GM23248 (cell line): ENCODE measurements around the gene SYCE3.

ENCODE experiments used
- EZH2 ChIP-seq: fragments of 200-600 bp; sonication (generic); IDR thresholded peaks from 2 replicates; pipeline ENCODE4 v1.6.1; 2018; ENCODE audit warnings: antibody characterized with exemption, mild to moderate bottlenecking; ENCODE audit not compliant: insufficient read depth, poor library complexity, severe bottlenecking
- EZH2phosphoT487 ChIP-seq: fragments of 200-600 bp; sonication (generic); IDR thresholded peaks from 2 replicates; pipeline ENCODE4 v1.6.1; 2018; ENCODE audit warnings: antibody characterized with exemption, moderate library complexity, mild to moderate bottlenecking, low read depth; ENCODE audit not compliant: insufficient read depth

DNA sequence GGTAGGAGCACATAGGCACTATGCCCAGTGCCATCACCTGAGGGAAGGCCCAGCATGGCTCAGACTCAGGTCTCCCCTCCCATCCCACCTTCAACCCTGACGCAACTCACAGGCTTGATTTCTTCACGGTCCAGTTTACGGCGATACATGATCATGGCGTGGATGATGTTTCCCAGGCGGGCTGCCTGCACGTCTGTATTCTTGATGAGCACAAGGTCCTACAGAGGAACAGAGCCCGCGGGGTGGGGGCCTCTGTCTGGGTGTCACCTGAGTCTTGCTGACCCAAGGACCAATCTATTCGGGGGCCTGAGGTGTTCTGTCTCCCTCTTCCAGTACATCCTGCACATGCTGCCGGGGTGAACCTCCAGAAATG, 11.7 kb upstream of the SYCE3 start:
- TF ChIP-seq EZH2phosphoT487 (no peak), EZH2 (no peak)
